Fibroblast of the aortic adventitia (primary cell): ENCODE results near the gene NCAM1. TPM values are rescaled to one million over a fixed set of nuclear protein-coding genes. Genes with fewer than 3 reads are reported as not detected.
"Not testable (repeated sequence)": the region's sequence is repeated elsewhere in the genome, so short reads cannot be mapped to it uniquely, and the experiment has no call there.

Experiments used
- DNase-seq: peaks from one replicate; pipeline ENCODE4 v3.0.0-alpha.2; 2010; ENCODE audit warnings: low read depth
- H3K4me3 ChIP-seq: 2 replicates; pipeline ENCODE4 v1.5.1; 2011; ENCODE audit warnings: low read depth, mild to moderate bottlenecking, control low read depth, low read length, moderate library complexity
- total RNA-seq: library from RNA; depleted of rRNA; stranded (reverse); fragments of >200 nt; gene quantifications from 2 replicates; pipeline ENCODE4 v1.2.3, GENCODE V29; 2012; ENCODE audit warnings: low replicate concordance
- TF ChIP-seq, protein P1 (sequence below): IDR thresholded peaks from 2 replicates; pipeline ENCODE4 v1.5.1; 2011; ENCODE audit warnings: mild to moderate bottlenecking, low read length, control low read depth, inconsistent platforms; ENCODE audit not compliant: insufficient read depth

Gene NCAM1
- total RNA-seq, 1 donor = 3.0 TPM

DNA sequence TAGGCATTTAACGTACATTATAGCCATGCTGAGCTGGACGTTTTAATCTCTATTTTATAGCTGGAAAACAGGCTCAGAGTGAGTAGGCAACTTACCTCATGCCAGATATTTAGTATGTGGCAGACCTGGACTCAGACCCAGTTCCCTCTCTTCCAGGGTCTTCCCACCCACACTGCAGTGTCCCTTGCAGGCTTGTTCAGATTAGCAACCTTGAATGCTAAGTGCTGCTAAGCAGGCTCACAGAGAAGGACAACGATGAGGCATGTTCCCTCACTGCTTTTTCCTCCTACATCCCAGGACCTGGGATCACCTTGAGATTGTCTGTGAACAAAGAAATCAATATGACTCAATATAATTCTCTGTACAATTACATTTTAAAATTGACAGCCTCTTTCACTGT is 65.6 kb downstream of the NCAM1 start:
- no peak for DNase-seq
- H3K4me3 ChIP-seq = no peak overlapping the region
- TF ChIP-seq, protein P1, sequence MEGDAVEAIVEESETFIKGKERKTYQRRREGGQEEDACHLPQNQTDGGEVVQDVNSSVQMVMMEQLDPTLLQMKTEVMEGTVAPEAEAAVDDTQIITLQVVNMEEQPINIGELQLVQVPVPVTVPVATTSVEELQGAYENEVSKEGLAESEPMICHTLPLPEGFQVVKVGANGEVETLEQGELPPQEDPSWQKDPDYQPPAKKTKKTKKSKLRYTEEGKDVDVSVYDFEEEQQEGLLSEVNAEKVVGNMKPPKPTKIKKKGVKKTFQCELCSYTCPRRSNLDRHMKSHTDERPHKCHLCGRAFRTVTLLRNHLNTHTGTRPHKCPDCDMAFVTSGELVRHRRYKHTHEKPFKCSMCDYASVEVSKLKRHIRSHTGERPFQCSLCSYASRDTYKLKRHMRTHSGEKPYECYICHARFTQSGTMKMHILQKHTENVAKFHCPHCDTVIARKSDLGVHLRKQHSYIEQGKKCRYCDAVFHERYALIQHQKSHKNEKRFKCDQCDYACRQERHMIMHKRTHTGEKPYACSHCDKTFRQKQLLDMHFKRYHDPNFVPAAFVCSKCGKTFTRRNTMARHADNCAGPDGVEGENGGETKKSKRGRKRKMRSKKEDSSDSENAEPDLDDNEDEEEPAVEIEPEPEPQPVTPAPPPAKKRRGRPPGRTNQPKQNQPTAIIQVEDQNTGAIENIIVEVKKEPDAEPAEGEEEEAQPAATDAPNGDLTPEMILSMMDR = no peak

DNA sequence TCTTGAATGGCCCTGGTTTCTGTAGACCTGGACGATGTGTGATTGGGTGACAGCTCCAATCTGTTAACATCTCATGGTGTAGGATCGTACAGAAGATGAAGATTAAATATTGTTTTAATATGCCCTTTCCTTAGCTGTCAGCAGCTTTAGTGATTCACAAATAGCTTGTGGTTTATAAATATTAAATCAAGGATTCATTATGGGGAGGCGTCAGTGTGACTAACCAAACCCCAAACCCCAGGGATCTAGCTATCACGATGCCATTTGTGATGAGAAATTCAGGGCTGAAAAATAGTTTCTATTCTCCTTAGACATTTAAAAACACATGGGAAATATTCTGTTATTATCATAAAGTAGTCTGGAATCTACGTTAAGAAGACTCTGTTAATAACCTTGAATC is 73.4 kb downstream of the NCAM1 start:
- no peak overlapping the region for H3K4me3 ChIP-seq
- TF ChIP-seq, protein P1 = no peak
- DNase-seq = no peak

DNA sequence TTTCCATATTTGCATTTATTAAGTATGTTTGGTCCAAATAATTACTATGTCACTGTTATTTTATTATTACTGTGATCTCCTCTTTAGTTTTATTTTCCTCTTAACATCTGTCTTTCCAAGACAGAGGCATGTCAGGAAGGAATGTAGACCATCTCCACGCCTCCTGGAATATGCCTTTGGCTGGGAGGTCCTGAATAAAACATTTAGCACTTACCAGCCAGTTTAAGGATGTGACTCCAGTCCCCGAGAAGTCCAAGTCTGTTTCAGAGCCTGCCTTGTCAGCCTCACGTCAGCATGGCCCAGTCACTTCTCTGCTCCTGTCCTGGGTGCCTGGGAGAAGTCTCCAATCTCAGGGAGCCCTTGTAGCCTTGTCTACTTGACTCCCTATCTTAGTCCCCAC is 74.5 kb downstream of the NCAM1 start:
- no peak overlapping the region for H3K4me3 ChIP-seq
- DNase-seq = no peak
- TF ChIP-seq, protein P1 = no peak

DNA sequence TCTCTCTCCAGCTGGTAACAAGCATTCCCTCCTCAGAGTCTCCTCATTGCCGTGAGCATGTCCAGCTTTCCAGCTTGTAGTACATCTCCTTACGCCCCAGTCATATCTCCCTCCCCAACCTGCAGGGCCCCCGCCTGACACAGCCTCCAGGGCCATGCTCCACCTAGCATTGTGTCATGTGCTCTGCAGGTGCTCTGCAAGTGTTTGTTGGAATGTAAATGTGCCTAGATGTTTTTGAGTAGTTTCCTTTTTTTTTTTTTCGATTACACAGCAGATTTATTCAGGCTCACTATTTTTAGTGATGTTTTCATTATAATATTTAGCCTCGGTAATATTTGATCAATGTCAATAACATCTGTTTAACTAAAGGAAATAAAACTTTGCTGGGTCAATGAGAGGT is 82.5 kb downstream of the NCAM1 start:
- DNase-seq = no peak
- H3K4me3 ChIP-seq = no peak overlapping the region
- TF ChIP-seq, protein P1 = no peak

DNA sequence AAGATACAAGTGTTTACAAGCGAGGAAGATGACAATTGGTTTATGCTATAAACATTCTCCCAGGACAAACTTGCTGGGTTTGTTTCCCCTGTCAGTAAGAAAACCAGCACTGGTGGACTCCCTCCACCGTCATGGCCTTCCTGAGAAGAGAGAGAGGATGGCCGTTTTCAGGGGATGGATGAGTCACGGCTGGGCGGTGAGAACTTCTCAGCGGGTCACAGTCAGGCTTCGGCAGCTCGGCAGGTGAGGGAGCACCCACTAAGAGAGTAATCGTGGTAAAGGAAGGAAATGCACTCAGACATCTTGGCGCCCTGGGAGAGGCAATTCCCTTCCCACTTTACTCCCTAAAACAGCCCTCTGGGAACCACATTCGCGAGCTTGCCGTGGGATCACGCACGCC is 83.9 kb downstream of the NCAM1 start:
- H3K4me3 ChIP-seq = no peak overlapping the region
- TF ChIP-seq, protein P1 = no peak
- no peak for DNase-seq

DNA sequence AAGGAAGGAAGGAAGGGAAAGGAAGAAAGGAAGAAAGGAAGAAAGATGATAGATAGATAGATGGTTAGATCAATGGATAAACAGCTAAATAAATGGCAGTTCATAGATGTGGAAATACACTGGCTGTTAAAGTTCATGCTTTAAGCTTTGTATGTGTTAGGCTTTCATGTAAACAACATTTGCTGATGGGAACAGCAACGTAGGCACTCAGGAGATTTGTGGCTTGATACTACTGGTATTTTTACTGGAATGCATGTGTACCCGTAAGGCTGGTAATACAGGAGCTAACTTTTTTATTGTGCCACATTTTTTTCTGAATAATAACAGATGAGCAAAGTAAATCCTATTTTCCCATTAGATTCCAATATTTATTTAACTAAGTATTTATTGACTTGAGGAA is 85.6 kb downstream of the NCAM1 start:
- no peak for DNase-seq
- no peak overlapping the region for H3K4me3 ChIP-seq
- TF ChIP-seq, protein P1 = no peak

DNA sequence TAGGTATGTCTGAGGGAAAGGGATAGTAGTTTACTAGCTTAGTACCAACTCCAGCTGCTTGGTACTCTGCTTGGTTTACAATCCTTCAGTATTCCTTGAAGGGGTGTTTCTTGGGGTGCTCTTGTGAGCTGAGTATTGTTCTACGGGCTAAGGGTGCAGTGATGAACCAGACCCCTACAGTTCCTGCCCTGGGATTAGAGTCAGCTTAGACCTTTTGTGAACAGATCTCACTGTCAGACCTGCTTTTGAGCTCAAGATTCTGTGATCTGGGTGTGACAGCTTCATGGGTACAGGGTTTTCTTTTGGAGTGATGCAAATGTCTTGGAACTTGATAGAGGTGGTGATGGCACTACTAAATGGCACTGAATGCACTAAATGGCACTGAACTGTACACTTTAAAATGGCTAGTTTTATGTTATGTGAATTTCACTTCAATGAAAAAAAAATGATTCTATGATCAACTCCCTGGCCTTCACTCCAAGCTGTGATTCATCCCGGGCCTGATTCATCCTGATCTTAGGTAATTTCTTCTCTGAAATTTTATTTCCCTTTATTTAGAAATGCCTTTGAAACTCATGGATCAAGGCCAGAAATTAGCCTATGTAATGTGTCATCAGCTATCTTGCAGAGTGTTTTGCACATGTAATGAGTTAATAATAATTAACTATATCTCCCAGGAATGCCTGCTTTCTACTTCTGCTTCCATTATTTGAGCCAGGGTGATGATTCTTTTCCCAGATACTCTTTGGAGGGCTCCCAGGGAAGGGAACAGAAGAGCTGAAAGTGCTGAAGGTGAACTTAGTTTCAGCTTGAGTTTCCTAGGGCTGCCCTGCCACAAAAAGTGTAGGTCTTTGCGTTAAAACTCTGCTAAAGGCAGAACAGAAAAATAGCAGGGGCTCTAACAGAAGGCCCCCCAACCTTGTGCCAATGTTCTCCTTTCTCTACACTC is 87.9 kb downstream of the NCAM1 start:
- TF ChIP-seq, protein P1 = no peak
- peak; percentile 29 for DNase-seq

DNA sequence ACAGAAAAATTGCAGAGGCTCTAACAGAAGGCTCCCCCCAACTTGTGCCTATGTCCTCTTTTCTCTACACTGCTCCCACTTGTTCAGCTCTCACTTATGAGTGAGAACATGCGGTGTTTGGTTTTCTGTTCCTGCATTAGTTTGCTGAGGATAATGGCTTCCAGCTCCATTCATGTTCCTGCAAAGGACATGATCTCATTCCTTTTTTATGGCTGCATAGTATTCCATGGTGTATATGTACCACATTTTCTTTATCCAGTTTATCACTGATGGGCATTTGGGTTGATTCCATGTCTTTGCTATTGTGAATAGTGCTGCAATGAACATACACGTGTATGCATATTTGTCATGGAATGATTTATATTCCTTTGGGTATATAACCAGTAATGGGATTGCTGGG is 91.8 kb downstream of the NCAM1 start:
- DNase-seq, H3K4me3 ChIP-seq: not testable (repeated sequence)

More for the DNA sequence above, 87.9 kb downstream of the NCAM1 start:
- no peak overlapping the region for H3K4me3 ChIP-seq
